HG03457 (cell line): ENCODE results near the gene RIC1.

Source experiments
- ATAC-seq: cut with Tn5 transposase; IDR thresholded peaks from one replicate; pipeline ENCODE4 v1.9.1; 2021; ENCODE audit warnings: moderate number of reproducible peaks; ENCODE audit not compliant: unreplicated experiment

The RIC1 gene

DNA sequence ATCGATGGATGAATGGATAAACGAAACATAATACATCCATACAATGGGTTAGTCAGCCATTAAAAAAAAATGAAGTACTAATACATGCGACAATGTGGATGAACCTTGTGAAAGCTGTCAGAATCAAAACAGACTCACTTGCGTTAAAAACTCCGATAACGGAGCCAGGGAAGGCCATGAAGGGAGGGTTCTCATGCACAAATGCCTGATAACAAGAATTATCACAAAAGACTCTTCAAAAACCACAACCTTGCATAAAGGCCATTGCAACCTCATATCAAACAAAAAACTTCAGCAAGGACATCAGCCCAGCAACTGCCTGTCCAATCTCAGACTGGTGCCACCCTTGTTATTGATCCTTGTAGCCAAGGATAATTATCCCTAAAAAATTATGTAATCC, 190.3 kb downstream of the RIC1 start:
- no peak for ATAC-seq

DNA sequence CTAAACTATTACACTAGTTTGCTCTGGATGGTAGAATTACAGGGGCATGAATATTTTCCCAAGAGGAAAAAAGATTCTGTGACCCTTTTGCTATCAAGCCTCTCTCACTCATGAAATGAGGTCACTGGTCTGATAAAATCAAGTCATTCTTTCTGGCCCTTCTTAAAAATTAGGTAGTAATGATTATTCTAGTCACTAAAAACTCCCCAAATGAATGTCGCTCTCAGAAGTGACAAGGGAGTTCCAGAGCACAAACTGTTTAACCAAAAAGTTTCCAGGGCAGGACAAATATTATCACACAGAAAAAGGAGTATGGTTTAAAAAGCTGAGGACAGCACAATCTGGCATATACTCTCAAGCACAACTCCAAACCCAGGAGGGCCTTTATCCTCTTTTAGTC, 191.5 kb downstream of the RIC1 start:
- ATAC-seq, result no peak

- ATAC-seq, result no peak
Observed at GRCh38 chr9:5825223-5825622, 196.3 kb downstream of the RIC1 start.
